D721Med (cell line): Measurements from ENCODE around the gene P2RY13.

Experiments used
- DNase-seq: peaks from one replicate; pipeline ENCODE4 v3.0.0; 2011; ENCODE audit warnings: low spot score; ENCODE audit not compliant: insufficient read length
- FAIRE-seq: peaks from 2 replicates; lab custom pipeline; 2011; peaks lifted over from hg19 to GRCh38; lab: Jason Lieb, UNC
- TF ChIP-seq, protein P1 (sequence below): IDR thresholded peaks from 2 replicates; pipeline ENCODE4 v1.5.1; 2012; ENCODE audit warnings: mild to moderate bottlenecking, control low read depth; ENCODE audit not compliant: insufficient read depth; ENCODE audit errors: missing control alignments

P2RY13 gene

DNA sequence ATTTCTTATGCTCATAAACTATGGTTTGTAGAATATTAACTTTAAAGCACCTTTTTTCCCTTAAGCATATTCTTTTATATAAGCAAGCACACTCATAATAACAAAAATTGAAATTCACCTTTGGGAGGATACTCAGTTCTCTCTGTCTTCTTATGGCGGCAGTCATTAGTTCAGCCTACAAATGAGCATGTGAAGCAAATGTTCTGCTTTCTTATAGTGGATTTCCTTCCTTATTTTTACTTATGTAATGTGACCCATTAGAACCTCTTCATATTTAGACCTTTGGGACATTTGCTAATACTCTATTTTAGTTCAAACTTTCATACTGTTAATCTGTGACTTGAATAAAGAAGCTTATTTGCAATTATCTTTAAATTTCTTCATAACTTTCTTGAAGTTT lies at the start of gene P2RY13:
TSS of gene P2RY13 (minus strand) at position 187 of the 400 bp plus-strand sequence. CDS start at position 166, 21 bp downstream.
- TF ChIP-seq, protein P1, sequence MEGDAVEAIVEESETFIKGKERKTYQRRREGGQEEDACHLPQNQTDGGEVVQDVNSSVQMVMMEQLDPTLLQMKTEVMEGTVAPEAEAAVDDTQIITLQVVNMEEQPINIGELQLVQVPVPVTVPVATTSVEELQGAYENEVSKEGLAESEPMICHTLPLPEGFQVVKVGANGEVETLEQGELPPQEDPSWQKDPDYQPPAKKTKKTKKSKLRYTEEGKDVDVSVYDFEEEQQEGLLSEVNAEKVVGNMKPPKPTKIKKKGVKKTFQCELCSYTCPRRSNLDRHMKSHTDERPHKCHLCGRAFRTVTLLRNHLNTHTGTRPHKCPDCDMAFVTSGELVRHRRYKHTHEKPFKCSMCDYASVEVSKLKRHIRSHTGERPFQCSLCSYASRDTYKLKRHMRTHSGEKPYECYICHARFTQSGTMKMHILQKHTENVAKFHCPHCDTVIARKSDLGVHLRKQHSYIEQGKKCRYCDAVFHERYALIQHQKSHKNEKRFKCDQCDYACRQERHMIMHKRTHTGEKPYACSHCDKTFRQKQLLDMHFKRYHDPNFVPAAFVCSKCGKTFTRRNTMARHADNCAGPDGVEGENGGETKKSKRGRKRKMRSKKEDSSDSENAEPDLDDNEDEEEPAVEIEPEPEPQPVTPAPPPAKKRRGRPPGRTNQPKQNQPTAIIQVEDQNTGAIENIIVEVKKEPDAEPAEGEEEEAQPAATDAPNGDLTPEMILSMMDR = no peak
- FAIRE-seq (no peak), DNase-seq (no peak)

DNA sequence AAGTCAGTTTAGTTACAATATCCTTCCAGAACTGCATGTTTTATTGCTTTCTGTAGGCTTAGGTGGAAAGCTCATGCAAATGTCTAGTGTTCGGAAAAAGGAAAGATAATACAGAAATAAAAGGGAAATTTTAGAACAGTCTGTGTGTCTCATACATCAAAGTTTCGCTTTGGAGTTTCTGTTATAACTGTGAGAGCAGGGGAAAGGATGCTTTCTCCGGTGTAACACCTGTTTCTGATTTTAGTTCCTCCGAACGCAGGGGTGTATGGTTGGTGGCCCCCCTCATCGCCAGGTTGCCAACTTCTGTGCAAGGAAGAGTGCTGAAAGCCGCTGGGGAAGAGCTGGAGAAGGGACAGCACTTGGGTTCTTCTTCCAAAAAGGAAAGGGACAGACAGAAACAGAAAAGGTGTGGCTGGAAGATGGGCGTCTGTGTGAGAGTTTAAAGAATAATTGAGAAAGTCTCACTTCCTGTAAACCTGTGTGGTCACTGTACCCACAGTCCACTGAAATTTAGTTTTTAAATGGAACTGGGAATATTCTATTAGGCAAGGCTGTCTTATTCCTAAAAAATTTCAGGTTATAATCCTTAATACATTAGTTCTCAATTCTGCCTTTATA lies 48.5 kb upstream of the P2RY13 start:
- TF ChIP-seq, protein P1 = no peak
- FAIRE-seq = no peak
- DNase-seq = no peak

DNA sequence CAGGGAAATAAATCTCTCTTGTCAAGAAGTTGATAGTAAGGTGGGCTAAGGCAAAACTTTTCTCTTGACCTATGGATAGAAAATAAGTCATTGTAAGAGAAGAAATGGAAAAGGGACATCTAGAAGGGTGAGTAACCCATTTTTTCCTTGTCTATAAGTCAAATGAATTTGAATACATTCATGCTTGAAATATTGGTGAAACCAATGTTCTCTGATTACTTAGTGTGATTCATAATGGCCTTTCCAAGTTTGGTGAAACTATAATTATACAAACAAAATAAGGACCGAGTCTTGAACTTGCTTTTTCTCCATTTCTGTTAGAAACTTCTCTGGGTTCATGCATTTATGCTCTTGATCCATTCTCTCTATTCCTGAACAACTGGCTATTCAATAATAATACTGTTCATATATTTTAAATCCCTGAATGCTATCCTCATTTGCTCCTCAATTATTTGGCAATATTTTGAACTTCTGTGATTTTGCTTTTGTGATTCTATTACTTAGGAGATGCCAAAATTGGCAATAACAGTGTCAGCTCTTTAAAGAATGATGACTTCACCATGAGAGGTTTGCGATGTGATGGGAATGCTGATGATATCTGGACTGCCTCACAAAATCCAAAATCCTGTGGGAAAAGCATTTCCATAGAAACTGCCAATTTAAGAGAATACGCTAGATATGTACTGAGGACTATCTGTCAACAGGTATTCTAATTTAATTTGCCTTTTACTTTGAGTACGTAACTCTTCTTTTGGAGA lies 42.9 kb upstream of the P2RY13 start:
- no peak for FAIRE-seq
- TF ChIP-seq, protein P1 = no peak
- no peak for DNase-seq

DNA sequence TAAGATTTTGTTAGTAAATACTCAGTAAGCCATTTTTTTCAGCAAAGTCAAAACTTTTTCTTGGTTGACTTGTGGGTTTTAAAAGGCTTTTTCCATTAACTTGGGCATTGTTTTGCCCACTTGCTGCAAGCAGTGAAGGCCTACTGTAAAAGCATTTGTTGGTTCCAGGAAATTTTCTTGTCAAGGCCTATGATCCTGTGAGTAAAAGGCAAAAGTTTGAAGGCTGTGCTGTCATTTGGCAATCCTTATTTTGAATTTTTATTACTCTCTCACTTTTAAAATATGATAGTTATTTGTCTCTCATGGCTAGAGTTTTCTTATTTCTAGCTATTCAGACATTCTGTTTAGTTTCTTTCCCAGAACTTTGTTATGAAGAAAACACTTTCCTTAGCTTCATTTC lies 42.2 kb upstream of the P2RY13 start:
- FAIRE-seq (no peak), DNase-seq (no peak)
- TF ChIP-seq, protein P1 = no peak

DNA sequence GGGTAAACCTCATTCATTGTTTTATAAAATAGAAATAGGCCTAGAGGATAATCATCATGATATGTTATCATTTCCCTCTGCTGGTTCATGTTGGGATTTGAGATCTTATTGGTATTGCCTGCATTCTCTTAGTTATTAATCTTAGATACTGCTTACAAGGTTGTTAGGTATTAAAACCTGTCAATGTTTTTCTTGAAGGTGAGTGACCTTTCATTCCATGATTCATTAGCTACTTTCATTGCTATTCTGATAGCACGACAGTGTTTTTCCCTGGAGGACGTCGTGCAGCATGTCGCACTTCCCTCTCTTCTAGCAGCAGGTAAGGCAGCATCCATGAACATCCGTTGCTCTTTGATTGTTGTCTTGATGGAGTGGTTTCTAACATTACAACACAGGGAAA lies 38.1 kb upstream of the P2RY13 start:
- TF ChIP-seq, protein P1 = no peak
- no peak for FAIRE-seq
- DNase-seq = no peak

- TF ChIP-seq, protein P1 = no peak
- FAIRE-seq (no peak), DNase-seq (no peak)
Measured at GRCh38 chr3:151366993-151367392, 37.6 kb upstream of the P2RY13 start.

DNA sequence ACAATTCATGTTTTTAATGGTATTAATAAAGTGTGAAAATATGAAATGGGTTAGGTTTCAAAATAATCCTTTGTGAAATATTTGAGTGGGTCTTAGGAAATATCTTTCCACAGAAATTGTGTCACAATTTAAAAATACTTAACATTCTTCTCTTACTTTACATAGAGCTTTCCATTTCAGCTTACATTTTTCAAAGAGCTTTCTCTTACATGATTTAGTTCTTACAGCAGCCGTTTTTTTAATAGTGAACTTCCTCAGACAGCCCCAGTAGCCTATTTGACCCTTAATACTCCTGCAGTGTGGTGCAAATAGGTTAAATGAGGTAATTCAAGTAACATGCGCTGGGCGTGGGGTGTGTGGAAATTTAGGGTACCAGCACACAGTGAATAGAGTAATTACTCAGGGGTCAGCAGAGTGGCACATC lies 33.4 kb upstream of the P2RY13 start:
- FAIRE-seq (no peak), DNase-seq (no peak)
- TF ChIP-seq, protein P1 = no peak
